ENCODE results near the gene NCKAP5.

NCKAP5 gene

DNA sequence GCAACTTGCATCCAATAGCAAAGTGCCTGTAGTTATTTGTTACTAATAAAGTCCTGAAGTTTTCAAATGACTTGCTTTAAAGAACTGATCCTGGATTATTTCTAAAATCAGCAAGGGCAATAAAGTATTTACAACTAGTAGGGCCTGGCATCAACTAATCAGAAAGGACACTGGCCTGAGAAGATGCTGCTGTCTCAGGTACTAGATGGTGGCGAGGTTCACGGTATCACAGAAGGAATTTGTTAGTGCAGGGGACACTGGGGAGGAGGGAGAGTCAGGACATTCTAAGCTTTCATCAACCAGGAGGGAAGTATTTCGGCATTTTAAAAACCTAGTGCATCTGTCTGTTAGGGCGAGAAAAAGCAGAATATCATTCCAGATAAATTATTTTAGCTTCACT lies 458.1 kb downstream of the NCKAP5 start:
- Histone ChIP-seq H2BK5ac (ENCODE audit: low read length) (no peak overlapping the region), H3K27me3 (ENCODE audit: control insufficient read depth in 3 of 3, insufficient read depth in 3 of 3, low read depth in 1 of 3, low read length in 3 of 3) (no peaks in the 10 kb centered on the region), H3K23ac (ENCODE audit: low read depth, low read length, poor library complexity) (no peak overlapping the region), H4K91ac (ENCODE audit: low read depth, low read length, poor library complexity) (no peak overlapping the region), H4K8ac (ENCODE audit: low read depth, low read length) (no peak overlapping the region), H2AFZ (ENCODE audit: low read length) (no peak overlapping the region), H3K36me3 (replicated peaks in 1 of 2; ENCODE audit: control insufficient read depth in 2 of 2, insufficient read depth in 2 of 2, low read length in 2 of 2) (peaks cover 0 to 57% of the 10 kb centered on the region in 2 donors), H3K18ac (ENCODE audit: low read length) (no peak overlapping the region), H3K79me1 (ENCODE audit: low read depth, low read length) (no peaks in the 10 kb centered on the region), H2AK5ac (ENCODE audit: low read depth, low read length) (no peak overlapping the region), H3K4me2 (ENCODE audit: insufficient read depth, low read length, poor library complexity, severe bottlenecking) (no peak overlapping the region), H2BK120ac (ENCODE audit: low read depth, low read length) (no peak overlapping the region), H3K27ac (replicated peaks; ENCODE audit: low read length) (no peak overlapping the region), H3K9me3 (replicated peaks in 1 of 2; ENCODE audit: control insufficient read depth in 2 of 2, insufficient read depth in 1 of 2, low read depth in 1 of 2, low read length in 2 of 2) (no peaks in the 10 kb centered on the region), H3K14ac (ENCODE audit: low read length) (no peak overlapping the region), H2BK12ac (ENCODE audit: low read length) (no peak overlapping the region), H3K4me3 (ENCODE audit: low read length in 2 of 2) (no peak overlapping the region), H3K9ac (ENCODE audit: low read depth, low read length, poor library complexity) (no peak overlapping the region), H3K4me1 (ENCODE audit: control insufficient read depth in 2 of 2, insufficient read depth in 1 of 2, low read depth in 1 of 2, low read length in 2 of 2) (no peaks in the 10 kb centered on the region), H3K4ac (ENCODE audit: low read length) (no peak overlapping the region), H2BK15ac (ENCODE audit: low read length) (no peak overlapping the region)
- DNase-seq (ENCODE audit: low spot score), result no peak
- WGBS, 2 donors (ENCODE audit: extremely low coverage in 2 of 2, insufficient read length in 2 of 2, insufficient replicate concordance in 1 of 2), result no CpG with 5 or more reads among the region's 4 CpGs

DNA sequence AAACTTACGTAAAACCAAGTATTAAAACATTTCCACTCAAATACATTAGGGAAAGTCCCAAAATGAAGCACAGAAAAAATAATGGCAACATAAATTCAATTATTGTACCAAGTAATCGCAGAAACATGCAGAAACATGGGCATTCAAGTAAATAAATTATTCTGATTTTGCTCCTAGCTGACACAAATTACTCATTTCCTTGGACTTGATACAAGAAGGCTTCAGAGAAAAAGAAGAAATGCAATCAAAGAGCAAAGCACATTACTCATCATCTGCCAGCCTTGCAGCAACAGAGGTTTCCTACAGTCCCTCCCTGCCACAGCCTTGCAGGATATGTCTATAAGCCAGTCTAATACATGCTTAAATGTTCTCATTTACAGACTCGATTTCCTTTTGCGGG lies 458.5 kb downstream of the NCKAP5 start:
- H2BK120ac ChIP-seq (ENCODE audit: low read depth, low read length), result no peak overlapping the region
- H2BK12ac ChIP-seq (ENCODE audit: low read length), result no peak overlapping the region
- no peak overlapping the region for H3K23ac ChIP-seq (ENCODE audit: low read depth, low read length, poor library complexity)
- H3K27me3 ChIP-seq (ENCODE audit: control insufficient read depth in 3 of 3, insufficient read depth in 3 of 3, low read depth in 1 of 3, low read length in 3 of 3), result no peaks in the 10 kb centered on the region
- H4K8ac ChIP-seq (ENCODE audit: low read depth, low read length), result no peak overlapping the region
- no peak overlapping the region for H3K27ac ChIP-seq (replicated peaks; ENCODE audit: low read length)
- H3K4me1 ChIP-seq (ENCODE audit: control insufficient read depth in 2 of 2, insufficient read depth in 1 of 2, low read depth in 1 of 2, low read length in 2 of 2), result no peaks in the 10 kb centered on the region
- no peaks in the 10 kb centered on the region for H3K79me1 ChIP-seq (ENCODE audit: low read depth, low read length)
- peaks cover 0 to 58% of the 10 kb centered on the region in 2 donors for H3K36me3 ChIP-seq (replicated peaks in 1 of 2; ENCODE audit: control insufficient read depth in 2 of 2, insufficient read depth in 2 of 2, low read length in 2 of 2)
- no peak overlapping the region for H2AK5ac ChIP-seq (ENCODE audit: low read depth, low read length)
- no peak overlapping the region for H3K4me2 ChIP-seq (ENCODE audit: insufficient read depth, low read length, poor library complexity, severe bottlenecking)
- no peaks in the 10 kb centered on the region for H3K9me3 ChIP-seq (replicated peaks in 1 of 2; ENCODE audit: control insufficient read depth in 2 of 2, insufficient read depth in 1 of 2, low read depth in 1 of 2, low read length in 2 of 2)
- no peak overlapping the region for H3K14ac ChIP-seq (ENCODE audit: low read length)
- no peak overlapping the region for H2BK5ac ChIP-seq (ENCODE audit: low read length)
- no CpG with 5 or more reads among the region's 4 CpGs for WGBS, 2 donors (ENCODE audit: extremely low coverage in 2 of 2, insufficient read length in 2 of 2, insufficient replicate concordance in 1 of 2)
- no peak overlapping the region for H4K91ac ChIP-seq (ENCODE audit: low read depth, low read length, poor library complexity)
- H3K4me3 ChIP-seq (ENCODE audit: low read length in 2 of 2), result no peak overlapping the region
- no peak overlapping the region for H3K4ac ChIP-seq (ENCODE audit: low read length)
- H2AFZ ChIP-seq (ENCODE audit: low read length), result no peak overlapping the region
- no peak for DNase-seq (ENCODE audit: low spot score)
- H2BK15ac ChIP-seq (ENCODE audit: low read length), result no peak overlapping the region
- no peak overlapping the region for H3K9ac ChIP-seq (ENCODE audit: low read depth, low read length, poor library complexity)
- H3K18ac ChIP-seq (ENCODE audit: low read length), result no peak overlapping the region

- H3K14ac ChIP-seq (ENCODE audit: low read length), result no peak overlapping the region
- H3K9ac ChIP-seq (ENCODE audit: low read depth, low read length, poor library complexity), result no peak overlapping the region
- H3K4me2 ChIP-seq (ENCODE audit: insufficient read depth, low read length, poor library complexity, severe bottlenecking), result no peak overlapping the region
- H3K18ac ChIP-seq (ENCODE audit: low read length), result no peak overlapping the region
- H3K27ac ChIP-seq (replicated peaks; ENCODE audit: low read length), result no peak overlapping the region
- no peak overlapping the region for H3K4ac ChIP-seq (ENCODE audit: low read length)
- no peak overlapping the region for H2BK5ac ChIP-seq (ENCODE audit: low read length)
- no peak overlapping the region for H4K8ac ChIP-seq (ENCODE audit: low read depth, low read length)
- peaks cover 0 to 3% of the 10 kb centered on the region in 2 donors for H3K9me3 ChIP-seq (replicated peaks in 1 of 2; ENCODE audit: control insufficient read depth in 2 of 2, insufficient read depth in 1 of 2, low read depth in 1 of 2, low read length in 2 of 2)
- H3K79me1 ChIP-seq (ENCODE audit: low read depth, low read length), result no peaks in the 10 kb centered on the region
- no CpG with 5 or more reads among the region's 9 CpGs for WGBS, 2 donors (ENCODE audit: extremely low coverage in 2 of 2, insufficient read length in 2 of 2, insufficient replicate concordance in 1 of 2)
- H2BK12ac ChIP-seq (ENCODE audit: low read length), result no peak overlapping the region
- DNase-seq (ENCODE audit: low spot score), result no peak
- H4K91ac ChIP-seq (ENCODE audit: low read depth, low read length, poor library complexity), result no peak overlapping the region
- no peak overlapping the region for H2AK5ac ChIP-seq (ENCODE audit: low read depth, low read length)
- no peak overlapping the region for H3K4me3 ChIP-seq (ENCODE audit: low read length in 2 of 2)
- H3K36me3 ChIP-seq (replicated peaks in 1 of 2; ENCODE audit: control insufficient read depth in 2 of 2, insufficient read depth in 2 of 2, low read length in 2 of 2), result peaks cover 0 to 56% of the 10 kb centered on the region in 2 donors
- H2BK15ac ChIP-seq (ENCODE audit: low read length), result no peak overlapping the region
- no peak overlapping the region for H2BK120ac ChIP-seq (ENCODE audit: low read depth, low read length)
- no peak overlapping the region for H2AFZ ChIP-seq (ENCODE audit: low read length)
- H3K23ac ChIP-seq (ENCODE audit: low read depth, low read length, poor library complexity), result no peak overlapping the region
- no peaks in the 10 kb centered on the region for H3K4me1 ChIP-seq (ENCODE audit: control insufficient read depth in 2 of 2, insufficient read depth in 1 of 2, low read depth in 1 of 2, low read length in 2 of 2)
- H3K27me3 ChIP-seq (ENCODE audit: control insufficient read depth in 3 of 3, insufficient read depth in 3 of 3, low read depth in 1 of 3, low read length in 3 of 3), result no peaks in the 10 kb centered on the region
Measured at GRCh38 chr2:133107058-133107815, 461.0 kb downstream of the NCKAP5 start.

- Histone ChIP-seq H2BK12ac (ENCODE audit: low read length) (no peak overlapping the region), H3K18ac (ENCODE audit: low read length) (no peak overlapping the region), H3K4ac (ENCODE audit: low read length) (no peak overlapping the region), H2AFZ (ENCODE audit: low read length) (no peak overlapping the region), H3K4me2 (ENCODE audit: insufficient read depth, low read length, poor library complexity, severe bottlenecking) (no peak overlapping the region), H2BK120ac (ENCODE audit: low read depth, low read length) (no peak overlapping the region), H3K23ac (ENCODE audit: low read depth, low read length, poor library complexity) (no peak overlapping the region), H2AK5ac (ENCODE audit: low read depth, low read length) (no peak overlapping the region), H3K4me1 (ENCODE audit: control insufficient read depth in 2 of 2, insufficient read depth in 1 of 2, low read depth in 1 of 2, low read length in 2 of 2) (no peaks in the 10 kb centered on the region), H3K36me3 (replicated peaks in 1 of 2; ENCODE audit: control insufficient read depth in 2 of 2, insufficient read depth in 2 of 2, low read length in 2 of 2) (peaks cover 0 to 55% of the 10 kb centered on the region in 2 donors), H3K79me1 (ENCODE audit: low read depth, low read length) (no peaks in the 10 kb centered on the region), H2BK5ac (ENCODE audit: low read length) (no peak overlapping the region), H3K27me3 (ENCODE audit: control insufficient read depth in 3 of 3, insufficient read depth in 3 of 3, low read depth in 1 of 3, low read length in 3 of 3) (no peaks in the 10 kb centered on the region), H3K14ac (ENCODE audit: low read length) (no peak overlapping the region), H4K91ac (ENCODE audit: low read depth, low read length, poor library complexity) (no peak overlapping the region), H2BK15ac (ENCODE audit: low read length) (no peak overlapping the region), H3K4me3 (ENCODE audit: low read length in 2 of 2) (no peak overlapping the region), H4K8ac (ENCODE audit: low read depth, low read length) (no peak overlapping the region), H3K27ac (replicated peaks; ENCODE audit: low read length) (no peak overlapping the region), H3K9me3 (replicated peaks in 1 of 2; ENCODE audit: control insufficient read depth in 2 of 2, insufficient read depth in 1 of 2, low read depth in 1 of 2, low read length in 2 of 2) (peaks cover 0 to 8% of the 10 kb centered on the region in 2 donors), H3K9ac (ENCODE audit: low read depth, low read length, poor library complexity) (no peak overlapping the region)
- no CpG with 5 or more reads among the region's 2 CpGs for WGBS, 2 donors (ENCODE audit: extremely low coverage in 2 of 2, insufficient read length in 2 of 2, insufficient replicate concordance in 1 of 2)
- DNase-seq (ENCODE audit: low spot score), result no peak
Measured at GRCh38 chr2:133104871-133105270, 463.4 kb downstream of the NCKAP5 start.
